RKO (cell line): ENCODE measurements around the gene SEMA6C.
"Not testable (repeated sequence)": the region's sequence is repeated elsewhere in the genome, so short reads cannot be mapped to it uniquely, and the experiment has no call there.

Experiments used
- DNase-seq: peaks from one replicate; pipeline ENCODE4 v3.0.0-alpha.2; 2016; ENCODE audit warnings: low spot score

The SEMA6C gene

DNA sequence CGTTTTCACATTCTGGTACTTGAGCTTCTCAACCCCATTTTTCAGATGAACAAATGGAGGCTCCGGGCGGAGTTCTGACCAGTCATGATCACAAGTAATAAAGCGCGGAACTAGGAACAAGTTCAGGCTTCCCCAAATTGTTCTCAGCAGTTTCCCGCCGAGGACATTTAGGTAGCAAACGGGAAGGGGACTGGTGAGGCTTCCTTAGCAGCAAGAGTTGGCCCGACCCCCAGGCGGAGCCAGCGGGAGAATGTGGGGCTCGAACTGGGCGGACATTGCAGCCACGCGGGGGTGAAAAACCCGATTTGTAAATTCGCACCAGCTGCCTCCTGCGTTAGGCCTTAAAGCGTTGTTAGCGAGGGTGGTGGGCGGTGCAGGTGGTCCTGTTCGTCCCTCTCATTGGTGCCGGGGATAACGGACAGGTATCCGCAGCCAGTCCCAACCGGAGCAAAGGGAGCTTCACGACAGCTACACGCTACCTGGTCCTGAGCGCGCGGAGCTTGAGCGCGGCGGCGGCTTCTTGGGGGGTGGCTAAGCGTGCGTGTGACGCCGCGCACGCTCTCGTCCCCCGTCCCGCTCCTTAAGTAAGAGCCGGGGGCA lies 15.3 kb downstream of the SEMA6C start:
- no peak for DNase-seq

DNA sequence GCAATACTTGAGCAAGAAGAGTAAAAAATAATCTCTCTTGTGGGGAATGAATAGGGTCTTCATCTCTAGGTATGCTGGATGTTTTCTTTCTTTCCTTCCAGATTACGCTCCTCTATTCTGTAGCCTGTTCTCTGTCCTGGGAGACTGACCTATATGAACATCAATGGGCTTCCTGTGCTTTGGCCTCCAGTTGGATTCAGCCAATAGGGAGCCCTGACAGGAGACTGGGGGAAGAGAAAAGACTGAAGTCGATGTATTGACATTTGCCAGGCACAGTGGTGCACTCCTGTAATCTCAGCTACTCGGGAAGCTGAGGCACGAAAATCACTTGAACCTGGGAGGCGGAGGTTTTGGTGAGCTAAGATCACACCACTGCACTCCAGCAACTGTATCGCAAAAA lies 17.6 kb downstream of the SEMA6C start:
- DNase-seq, result no peak

DNA sequence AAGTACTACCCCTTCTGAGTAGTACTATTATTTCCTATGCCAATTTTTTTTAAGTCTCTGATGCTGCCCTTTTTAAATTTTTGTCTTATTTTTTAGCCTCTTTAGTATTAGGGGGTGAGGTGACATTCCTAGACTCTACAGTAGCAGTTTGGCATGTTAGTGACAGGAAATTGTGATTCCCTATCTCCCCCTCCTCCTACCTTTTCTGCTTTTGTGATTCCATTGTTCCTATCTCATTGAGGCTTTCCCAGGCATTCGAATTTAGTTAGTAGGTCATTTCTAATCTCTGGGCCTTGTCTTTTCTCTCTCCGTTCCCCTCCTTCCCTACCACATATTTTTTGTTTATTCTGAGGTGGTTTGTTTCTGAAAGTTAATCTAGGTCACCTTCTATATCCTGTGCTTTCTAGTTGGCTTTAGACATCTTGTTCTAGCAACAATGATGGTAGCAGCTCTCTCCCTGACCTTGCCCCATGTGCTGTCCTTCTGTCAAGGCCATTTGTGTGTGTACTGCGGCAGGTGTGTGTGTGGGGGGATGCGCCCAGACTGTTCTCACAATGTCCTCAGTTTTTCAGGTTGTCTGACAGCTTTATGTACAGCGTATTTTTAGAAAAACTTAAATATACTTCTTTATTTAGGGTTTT lies 21.5 kb downstream of the SEMA6C start:
- DNase-seq, result no peak

DNA sequence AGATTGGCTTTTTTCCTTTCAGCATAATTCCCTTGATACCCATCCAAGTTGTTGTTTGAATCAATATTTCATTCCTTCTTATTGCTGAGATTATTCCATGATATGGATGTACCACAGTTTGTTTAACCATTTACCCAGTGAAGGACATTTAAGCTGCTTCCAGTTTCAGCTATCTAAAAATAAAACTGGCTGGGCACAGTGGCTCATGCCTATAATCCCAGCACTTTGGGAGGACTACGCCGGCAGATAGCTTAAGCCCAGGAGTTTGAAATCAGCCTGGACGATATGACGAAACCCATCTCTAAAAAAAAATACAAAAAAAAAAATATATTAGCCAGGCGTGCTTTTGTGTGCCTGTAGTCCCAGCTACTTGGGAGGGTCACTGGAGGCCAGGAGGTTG lies 32.6 kb downstream of the SEMA6C start:
- DNase-seq, result no peak

DNA sequence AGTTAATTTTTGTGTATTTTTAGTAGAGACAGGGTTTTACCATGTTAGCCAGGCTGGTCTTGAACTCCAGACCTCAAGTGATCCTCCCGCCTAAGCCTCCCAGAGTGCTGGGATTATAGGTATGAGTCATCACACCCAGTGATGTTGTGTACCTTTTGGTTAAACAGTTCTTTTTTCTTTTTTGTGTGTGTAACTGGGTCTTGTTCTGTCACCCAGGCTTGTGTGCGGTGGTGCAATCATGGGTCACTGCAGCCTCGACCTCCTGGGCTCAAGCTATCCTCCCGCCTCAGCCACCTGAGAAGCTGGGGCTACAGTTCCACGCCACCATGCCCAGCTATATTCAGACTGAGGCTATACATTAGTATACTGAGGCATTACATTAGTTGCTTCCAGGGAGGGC lies 38.1 kb downstream of the SEMA6C start:
- no peak for DNase-seq

DNA sequence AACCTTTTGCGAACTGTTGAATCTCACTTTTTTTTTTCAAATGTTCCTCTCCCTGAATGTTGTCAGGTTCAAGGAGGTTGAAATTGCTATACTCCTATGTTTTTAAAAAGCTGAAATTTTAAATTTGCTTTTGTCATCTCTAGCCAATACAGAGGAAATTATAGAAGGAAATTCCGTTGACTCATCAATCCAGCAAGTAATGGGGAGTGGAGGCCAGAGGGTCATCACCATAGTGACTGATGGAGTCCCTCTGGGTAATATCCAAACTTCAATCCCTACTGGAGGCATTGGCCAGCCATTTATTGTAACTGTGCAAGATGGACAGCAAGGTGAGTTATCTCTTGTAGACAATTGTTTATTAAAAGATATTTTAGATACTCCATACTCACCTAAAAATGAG lies 39.5 kb downstream of the SEMA6C start:
- DNase-seq, result no peak

DNA sequence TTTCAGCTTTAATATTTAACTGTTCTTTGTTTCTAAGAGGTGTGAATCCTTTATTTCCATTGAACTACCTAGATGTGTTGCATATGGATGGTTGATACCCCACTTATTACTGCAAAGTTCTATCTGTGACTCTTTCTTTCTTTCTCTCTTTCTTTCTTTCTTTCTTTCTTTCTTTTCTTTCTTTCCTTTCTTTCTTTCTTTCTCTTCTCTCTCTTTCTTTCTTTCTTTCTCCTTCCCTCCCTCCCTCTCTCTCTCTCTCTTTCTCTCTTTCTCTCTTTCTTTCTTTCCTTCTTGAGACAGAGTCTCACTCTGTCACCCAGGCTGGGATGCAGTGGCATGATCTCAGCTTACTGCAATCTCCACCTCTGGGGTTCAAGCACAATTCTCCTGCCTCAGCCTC lies 41.8 kb downstream of the SEMA6C start:
- no peak for DNase-seq

DNA sequence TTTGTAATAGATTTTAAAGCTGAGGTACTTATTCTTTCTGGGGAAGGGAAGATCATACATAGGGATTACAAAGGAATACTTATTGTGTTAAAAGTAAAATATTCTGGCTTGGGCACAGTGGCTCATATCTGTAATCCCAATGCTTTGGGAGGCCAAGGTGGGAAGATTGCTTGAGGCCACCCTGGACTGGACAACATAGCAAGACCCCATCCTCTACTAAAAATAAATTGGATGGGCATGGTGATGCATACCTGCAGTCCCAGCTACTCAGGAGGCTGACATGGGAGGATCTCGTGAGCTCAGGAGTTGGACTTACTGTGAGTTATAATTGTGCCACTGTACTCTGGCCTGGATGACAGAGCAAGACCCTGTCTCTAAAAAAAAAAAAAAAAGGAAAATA lies 48.3 kb downstream of the SEMA6C start:
- DNase-seq, result no peak

DNA sequence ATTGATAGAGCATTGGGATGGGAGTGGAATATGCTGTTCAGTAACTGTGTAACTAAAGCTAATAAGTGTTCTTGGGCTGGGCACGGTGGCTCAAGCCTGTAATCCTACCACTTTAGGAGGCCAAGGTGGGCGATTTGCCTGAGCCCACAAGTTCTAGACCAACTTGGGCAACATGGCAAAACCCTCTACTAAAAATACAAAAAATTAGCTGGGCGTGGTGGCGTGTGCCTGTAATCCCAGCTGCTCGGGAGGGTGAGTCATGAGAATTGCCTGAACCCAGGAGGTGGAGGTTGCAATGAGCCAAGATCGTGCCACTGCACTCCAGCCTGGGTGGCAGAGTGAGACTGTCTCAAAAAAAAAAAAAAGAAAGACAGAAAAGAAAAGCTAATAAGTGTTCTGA lies 49.0 kb downstream of the SEMA6C start:
- DNase-seq, result not testable (repeated sequence)

DNA sequence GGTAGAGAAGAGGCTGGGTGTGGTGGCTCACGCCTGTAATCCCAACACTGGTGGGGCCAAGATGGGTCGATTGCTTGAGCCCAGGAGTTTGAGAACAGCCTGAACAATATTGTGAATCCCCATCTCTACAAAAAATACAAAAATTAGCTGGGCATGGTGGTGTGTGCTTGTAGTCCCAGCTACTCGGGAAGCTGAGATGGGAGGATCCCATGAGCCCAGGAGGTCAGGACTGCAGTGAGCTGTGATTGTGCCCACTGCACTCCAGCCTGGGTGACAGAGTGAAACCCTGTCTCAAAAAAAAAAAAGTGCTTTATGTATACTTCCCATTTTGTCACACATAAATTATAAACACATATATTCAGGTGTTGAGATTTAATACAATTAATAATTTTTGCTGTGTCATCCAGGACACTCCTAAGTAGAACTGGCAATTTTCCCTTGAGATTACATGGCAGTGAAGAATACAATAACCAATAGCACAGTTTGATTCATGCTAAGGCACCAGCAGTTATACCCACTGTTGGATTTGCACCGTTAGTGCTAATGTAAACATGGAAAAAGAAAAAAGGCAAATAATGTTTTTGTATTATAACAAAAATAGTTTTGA lies 60.4 kb downstream of the SEMA6C start:
- DNase-seq, result no peak
